ENCODE measurements around the gene IFNAR2.
A peak's percentile ranks its signal among the peaks of the same experiment; 100 is the strongest.
"Not testable (repeated sequence)": the region's sequence is repeated elsewhere in the genome, so short reads cannot be mapped to it uniquely, and the experiment has no call there.

IFNAR2 gene

DNA sequence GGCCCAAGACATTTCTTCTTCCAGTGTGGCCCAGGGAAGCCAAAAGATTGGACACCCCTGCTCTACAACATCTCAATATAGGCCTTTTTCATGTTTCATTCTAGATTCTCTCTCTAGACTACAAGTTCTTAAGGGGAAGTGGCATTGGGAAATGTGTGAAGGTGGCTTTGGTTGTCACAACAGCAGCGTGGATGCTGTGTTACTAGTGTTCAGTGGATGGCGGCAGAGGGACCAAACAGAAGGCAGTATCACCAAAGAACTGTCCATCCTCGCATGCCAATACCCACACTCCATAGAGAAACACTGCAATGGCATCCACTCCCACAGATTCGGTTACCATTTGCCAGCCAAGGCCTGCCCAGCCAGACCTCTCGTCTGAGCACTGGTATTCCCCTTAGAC lies 24.3 kb upstream of the IFNAR2 start:
- DNase-seq (no peak), ATAC-seq (replicated peaks) (peak; percentile 23 to 38)
- peaks cover 49 to 58% of the 10 kb centered on the region in 2 donors for H3K4me1 Mint-ChIP-seq

DNA sequence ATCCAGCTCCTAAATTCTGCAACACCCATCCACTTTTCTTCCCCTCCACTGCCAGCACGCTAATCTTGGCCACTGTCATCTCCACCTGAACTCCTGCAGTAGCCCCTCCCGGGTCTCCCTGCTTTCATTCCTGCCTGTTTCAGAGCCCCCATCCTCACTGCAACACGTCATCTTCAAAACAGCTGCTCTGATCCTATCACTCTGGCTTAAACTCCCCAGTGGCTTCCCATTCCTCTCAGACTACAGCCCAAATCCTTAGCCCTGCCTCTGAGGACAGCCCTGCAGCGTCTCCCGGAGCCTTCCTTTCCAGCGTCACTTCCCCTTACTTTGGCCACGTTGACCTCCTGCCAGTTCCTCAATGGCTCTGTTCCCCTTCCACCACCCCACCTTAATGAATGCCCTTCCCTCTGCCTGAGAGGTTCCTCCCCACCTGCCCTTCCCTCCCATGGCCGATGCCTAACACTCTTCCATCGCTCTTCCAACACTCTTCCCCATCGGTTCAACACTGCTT lies 22.9 kb upstream of the IFNAR2 start:
- H3K27ac Mint-ChIP-seq: peak overlapping the region; percentile 38
- H3K9me3 Mint-ChIP-seq: peaks cover 6 to 9% of the 10 kb centered on the region in 2 donors
- DNase-seq (no peak), ATAC-seq (replicated peaks) (no peak)
- H3K36me3 Mint-ChIP-seq: peaks cover 11 to 12% of the 10 kb centered on the region in 2 donors
- peaks cover 47 to 59% of the 10 kb centered on the region in 2 donors for H3K4me1 Mint-ChIP-seq
- no peaks in the 10 kb centered on the region for H3K27me3 Mint-ChIP-seq
- peak overlapping the region; percentile 3 to 27 for H3K4me3 Mint-ChIP-seq

More for the DNA sequence above, 24.3 kb upstream of the IFNAR2 start:
- Mint-ChIP-seq H3K4me3 (peak overlapping the region; percentile 75 to 77), H3K36me3 (peaks cover 11 to 12% of the 10 kb centered on the region in 2 donors), H3K9me3 (peaks cover 6 to 9% of the 10 kb centered on the region in 2 donors), H3K27ac (peak overlapping the region; percentile 94), H3K27me3 (no peaks in the 10 kb centered on the region)

DNA sequence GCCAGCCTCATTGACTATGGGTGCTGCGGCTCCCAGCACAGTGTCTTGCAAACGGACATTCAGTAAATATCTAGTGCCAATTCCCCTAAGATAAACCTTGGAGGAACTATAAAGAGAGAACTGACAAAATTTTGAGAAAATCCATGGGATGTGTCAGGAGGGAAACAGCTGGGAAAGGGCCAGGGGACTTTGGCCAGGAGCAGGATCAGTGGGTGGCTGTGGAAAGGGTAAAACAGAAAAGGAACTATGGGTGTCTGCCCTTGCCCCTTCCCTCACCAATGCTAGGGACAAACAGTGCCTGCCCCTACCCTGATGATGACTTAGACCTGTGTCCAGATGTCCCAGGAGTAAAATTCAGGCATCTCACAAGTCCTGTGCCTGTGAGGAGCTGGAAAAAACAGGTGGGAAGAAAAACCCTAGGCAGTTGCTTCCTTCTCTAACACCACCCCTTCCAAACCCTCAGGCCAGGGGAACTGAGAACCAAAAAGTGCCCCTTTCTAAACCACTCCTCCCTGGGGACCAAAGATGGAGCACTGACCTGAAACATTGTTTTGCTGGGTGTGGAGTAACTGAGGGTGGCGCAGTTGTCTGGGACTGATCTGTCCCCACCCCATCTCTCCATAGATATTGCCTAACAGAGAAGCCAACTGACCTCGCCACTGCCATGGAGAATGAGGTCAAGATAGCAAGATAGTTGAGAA lies 22.1 kb upstream of the IFNAR2 start:
- Mint-ChIP-seq H3K4me1 (peaks cover 51 to 65% of the 10 kb centered on the region in 2 donors), H3K4me3 (peak overlapping the region; percentile 46 to 48), H3K27ac (peak overlapping the region; percentile 38), H3K9me3 (peaks cover 6 to 9% of the 10 kb centered on the region in 2 donors), H3K36me3 (peaks cover 13 to 17% of the 10 kb centered on the region in 2 donors), H3K27me3 (no peaks in the 10 kb centered on the region)
- DNase-seq (peak; percentile 57), ATAC-seq (replicated peaks) (peak; percentile 64 to 84)

DNA sequence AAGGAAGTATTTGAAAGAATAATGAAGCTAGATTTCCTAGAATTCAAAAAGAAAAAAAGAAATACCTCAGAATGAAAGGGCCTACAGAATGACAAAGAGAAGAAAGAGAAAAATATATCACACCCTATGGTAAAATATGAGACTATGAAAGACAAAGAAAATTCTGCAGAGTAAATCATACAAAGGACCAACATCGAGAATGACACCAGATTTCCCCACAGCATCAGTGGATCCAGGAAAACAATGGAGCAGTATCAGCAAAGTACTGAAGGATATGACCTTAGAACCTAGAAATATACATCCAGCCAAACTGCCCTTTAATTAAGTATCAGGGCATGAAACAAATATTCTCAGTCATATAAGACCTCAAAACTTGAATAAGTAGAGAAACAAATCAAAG lies 21.2 kb upstream of the IFNAR2 start:
- no peak overlapping the region for H3K4me3 Mint-ChIP-seq

DNA sequence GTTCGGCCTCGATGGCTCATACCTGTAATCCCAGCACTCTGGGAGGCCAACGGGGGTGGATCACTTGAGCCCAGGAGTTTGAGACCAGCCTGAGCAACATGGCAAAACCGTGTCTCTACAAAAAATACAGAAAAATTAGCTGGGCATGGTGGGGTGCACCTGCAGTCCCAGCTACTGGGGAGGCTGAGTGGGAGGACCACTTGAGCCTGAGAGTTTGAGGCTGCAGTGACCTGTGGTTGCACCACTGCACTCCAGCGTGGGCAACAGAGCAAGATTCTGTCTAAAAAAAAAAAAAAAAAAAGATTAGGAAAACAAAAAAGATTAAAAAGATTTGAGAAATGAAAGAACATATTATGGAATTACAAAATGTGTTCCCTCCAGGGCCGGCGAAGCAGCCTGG lies 18.4 kb upstream of the IFNAR2 start:
- ATAC-seq (replicated peaks) (no peak), DNase-seq (no peak)
- Mint-ChIP-seq H3K27me3 (no peaks in the 10 kb centered on the region), H3K4me1 (peaks cover 48 to 68% of the 10 kb centered on the region in 2 donors), H3K36me3 (peaks cover 14 to 24% of the 10 kb centered on the region in 2 donors), H3K4me3 (no peak overlapping the region), H3K27ac (no peak overlapping the region), H3K9me3 (peaks cover 7 to 13% of the 10 kb centered on the region in 2 donors)

More for the DNA sequence above, 21.2 kb upstream of the IFNAR2 start:
- Mint-ChIP-seq H3K27ac (no peak overlapping the region), H3K27me3 (no peaks in the 10 kb centered on the region), H3K36me3 (peaks cover 13 to 17% of the 10 kb centered on the region in 2 donors), H3K4me1 (peaks cover 52 to 65% of the 10 kb centered on the region in 2 donors), H3K9me3 (peaks cover 6 to 9% of the 10 kb centered on the region in 2 donors)
- no peak for DNase-seq
- no peak for ATAC-seq (replicated peaks)

DNA sequence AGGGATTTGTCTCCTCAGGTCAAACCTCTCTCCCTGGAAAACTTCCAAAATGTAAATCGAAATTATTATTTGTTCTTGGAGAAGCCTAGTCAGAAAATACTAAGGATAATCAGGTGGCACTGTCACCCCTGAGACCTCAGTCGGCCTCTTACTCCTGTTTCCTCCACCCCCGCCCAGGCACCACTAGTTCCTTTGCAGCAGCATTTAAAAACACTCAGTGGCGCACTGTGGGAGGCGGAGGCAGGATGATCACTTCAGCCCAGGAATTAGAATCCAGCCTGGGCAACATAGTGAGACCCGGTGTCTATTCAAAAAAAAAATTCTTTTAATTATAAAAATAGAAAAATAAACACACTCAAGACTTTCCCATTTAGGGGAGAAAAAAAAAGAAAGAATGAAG lies 18.0 kb upstream of the IFNAR2 start:
- no peak overlapping the region for H3K27ac Mint-ChIP-seq
- peaks cover 13 to 24% of the 10 kb centered on the region in 2 donors for H3K36me3 Mint-ChIP-seq
- no peak overlapping the region for H3K4me3 Mint-ChIP-seq
- no peaks in the 10 kb centered on the region for H3K27me3 Mint-ChIP-seq
- peaks cover 7 to 13% of the 10 kb centered on the region in 2 donors for H3K9me3 Mint-ChIP-seq
- peaks cover 51 to 69% of the 10 kb centered on the region in 2 donors for H3K4me1 Mint-ChIP-seq
- DNase-seq: no peak
- ATAC-seq (replicated peaks): no peak

DNA sequence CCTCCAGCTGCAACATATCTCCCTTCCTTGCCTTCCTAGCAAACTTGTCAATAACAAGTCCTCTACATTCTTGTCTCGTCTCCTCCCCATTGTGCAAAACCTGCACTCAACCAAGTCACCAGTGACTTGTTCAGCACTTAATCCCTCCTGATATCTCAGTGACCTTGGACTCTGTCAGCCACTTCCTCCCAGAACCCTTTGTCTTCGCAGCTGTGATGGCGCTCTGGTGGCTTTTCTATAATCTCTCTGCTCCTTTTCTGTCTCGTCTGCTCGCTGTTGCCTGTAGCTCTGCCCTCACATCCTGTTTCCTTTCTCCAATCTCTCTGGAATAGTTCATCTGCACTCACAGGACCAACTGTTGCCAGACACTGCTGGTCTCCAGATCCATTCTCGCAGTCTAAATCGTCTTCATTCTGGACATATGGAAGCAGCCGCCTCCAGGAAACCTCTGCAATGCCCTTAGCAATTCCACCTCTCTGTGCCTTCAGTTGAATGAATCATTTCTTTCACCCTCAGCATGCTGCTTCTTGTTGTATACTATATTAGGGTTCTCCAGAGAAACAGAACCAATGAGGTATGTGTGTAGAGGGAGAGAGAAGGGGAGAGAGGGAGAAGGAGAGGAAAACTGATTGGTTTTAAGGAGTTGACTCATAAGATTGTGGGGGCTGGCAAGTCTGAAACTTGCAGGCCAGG lies 17.4 kb upstream of the IFNAR2 start:
- peak overlapping the region; percentile 44 for H3K27ac Mint-ChIP-seq
- H3K4me1 Mint-ChIP-seq: peaks cover 47 to 67% of the 10 kb centered on the region in 2 donors
- peaks cover 12 to 24% of the 10 kb centered on the region in 2 donors for H3K36me3 Mint-ChIP-seq
- DNase-seq (no peak), ATAC-seq (replicated peaks) (no peak)
- peak overlapping the region; percentile 12 to 18 for H3K4me3 Mint-ChIP-seq
- peaks cover 7 to 13% of the 10 kb centered on the region in 2 donors for H3K9me3 Mint-ChIP-seq
- H3K27me3 Mint-ChIP-seq: no peaks in the 10 kb centered on the region

DNA sequence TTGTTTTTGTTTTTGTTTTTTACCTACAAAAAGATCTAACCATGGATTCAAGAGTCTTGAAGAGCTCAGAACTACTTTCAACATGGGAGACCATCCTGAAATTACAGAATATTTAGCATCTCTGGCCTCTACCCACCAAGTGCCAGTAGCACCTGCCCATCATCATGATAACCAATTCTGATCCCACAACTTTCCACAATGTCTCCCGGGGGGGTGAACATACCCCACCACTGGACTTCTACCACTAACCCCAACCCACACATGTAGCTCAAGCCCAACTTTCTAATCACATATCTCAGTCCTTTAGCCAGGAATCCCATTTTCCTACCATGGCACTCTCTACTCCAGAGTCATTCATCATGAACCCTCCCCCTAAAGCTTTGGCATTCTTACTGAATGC lies 15.7 kb upstream of the IFNAR2 start:
- ATAC-seq (replicated peaks): no peak
- no peak for DNase-seq
- H3K4me1 Mint-ChIP-seq: peaks cover 41 to 66% of the 10 kb centered on the region in 2 donors
- no peaks in the 10 kb centered on the region for H3K27me3 Mint-ChIP-seq
- H3K4me3 Mint-ChIP-seq: no peak overlapping the region
- peaks cover 10 to 24% of the 10 kb centered on the region in 2 donors for H3K36me3 Mint-ChIP-seq
- H3K9me3 Mint-ChIP-seq: peaks cover 4 to 12% of the 10 kb centered on the region in 2 donors
- H3K27ac Mint-ChIP-seq: no peak overlapping the region

DNA sequence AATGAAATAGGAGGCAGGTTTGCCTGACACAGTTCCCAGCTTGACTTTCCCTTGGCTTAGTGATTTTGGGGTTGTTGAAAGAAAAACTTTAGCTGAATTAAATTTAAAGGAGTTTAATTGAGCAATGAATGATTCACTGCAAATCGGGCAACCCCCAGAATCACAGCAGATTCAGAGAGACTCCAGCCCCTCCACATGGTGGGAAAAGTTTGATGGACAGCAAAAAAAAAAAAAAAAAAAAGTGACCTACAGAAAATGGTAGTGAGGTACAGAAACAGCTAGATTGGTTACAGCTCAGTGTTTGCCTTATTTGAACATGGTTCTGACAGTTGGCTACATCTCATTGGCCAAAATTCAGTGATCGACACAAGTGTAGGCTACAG lies 12.6 kb upstream of the IFNAR2 start:
- no peak overlapping the region for H3K4me3 Mint-ChIP-seq
- H3K9me3 Mint-ChIP-seq: peaks cover 8 to 19% of the 10 kb centered on the region in 2 donors
- no peak for DNase-seq
- H3K27ac Mint-ChIP-seq: no peak overlapping the region
- ATAC-seq (replicated peaks): no peak
- no peaks in the 10 kb centered on the region for H3K27me3 Mint-ChIP-seq
- peaks cover 44 to 71% of the 10 kb centered on the region in 2 donors for H3K4me1 Mint-ChIP-seq
- peaks cover 10 to 22% of the 10 kb centered on the region in 2 donors for H3K36me3 Mint-ChIP-seq

DNA sequence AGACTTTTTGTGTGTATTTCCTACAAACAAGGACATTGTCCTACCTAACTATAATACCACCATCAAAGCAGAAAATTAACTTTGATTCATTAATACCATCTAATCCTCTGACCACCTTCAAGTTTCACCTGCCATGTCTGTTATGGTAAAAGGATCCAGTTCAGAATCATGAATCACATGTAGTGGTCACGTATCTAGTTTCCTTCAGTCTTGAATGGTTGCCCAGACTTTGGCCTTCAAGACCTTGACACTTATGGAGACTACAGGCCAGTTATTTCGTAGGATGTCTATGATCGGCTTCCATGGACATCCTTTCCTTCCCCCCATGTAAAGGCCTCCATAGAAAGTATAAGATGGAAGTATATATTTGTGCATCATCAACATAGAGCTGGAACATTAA lies 10.4 kb upstream of the IFNAR2 start:
- Mint-ChIP-seq H3K4me1 (peaks cover 28 to 49% of the 10 kb centered on the region in 2 donors), H3K4me3 (no peak overlapping the region), H3K9me3 (peaks cover 8 to 15% of the 10 kb centered on the region in 2 donors), H3K27me3 (no peaks in the 10 kb centered on the region), H3K36me3 (peaks cover 10 to 15% of the 10 kb centered on the region in 2 donors), H3K27ac (peak overlapping the region; percentile 47)
- no peak for DNase-seq
- no peak for ATAC-seq (replicated peaks)

DNA sequence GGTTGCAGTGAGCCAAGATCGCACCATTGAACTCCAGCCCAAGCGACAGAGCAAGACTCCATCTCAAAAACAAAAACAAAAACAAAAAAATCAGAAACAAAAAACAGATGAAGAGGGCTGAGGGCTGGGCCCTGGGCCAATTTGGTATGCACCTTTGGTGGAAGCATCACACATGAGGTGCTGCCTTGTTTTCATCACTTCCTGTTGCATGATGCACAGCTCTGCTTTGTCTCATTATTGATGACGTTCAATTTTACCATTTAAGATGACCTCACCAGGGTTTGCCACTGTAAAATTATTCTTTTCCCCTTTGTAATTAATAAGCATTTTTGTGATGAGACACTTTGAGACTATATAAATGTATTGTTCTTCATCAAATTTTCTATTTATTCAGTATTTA lies 9.8 kb upstream of the IFNAR2 start:
- ATAC-seq (replicated peaks) (no peak), DNase-seq (no peak)
- H3K4me3 Mint-ChIP-seq: no peak overlapping the region
- peaks cover 7 to 12% of the 10 kb centered on the region in 2 donors for H3K36me3 Mint-ChIP-seq
- H3K9me3 Mint-ChIP-seq: peaks cover 7 to 15% of the 10 kb centered on the region in 2 donors
- H3K4me1 Mint-ChIP-seq: peaks cover 25 to 43% of the 10 kb centered on the region in 2 donors
- H3K27ac Mint-ChIP-seq: no peak overlapping the region
- no peaks in the 10 kb centered on the region for H3K27me3 Mint-ChIP-seq

DNA sequence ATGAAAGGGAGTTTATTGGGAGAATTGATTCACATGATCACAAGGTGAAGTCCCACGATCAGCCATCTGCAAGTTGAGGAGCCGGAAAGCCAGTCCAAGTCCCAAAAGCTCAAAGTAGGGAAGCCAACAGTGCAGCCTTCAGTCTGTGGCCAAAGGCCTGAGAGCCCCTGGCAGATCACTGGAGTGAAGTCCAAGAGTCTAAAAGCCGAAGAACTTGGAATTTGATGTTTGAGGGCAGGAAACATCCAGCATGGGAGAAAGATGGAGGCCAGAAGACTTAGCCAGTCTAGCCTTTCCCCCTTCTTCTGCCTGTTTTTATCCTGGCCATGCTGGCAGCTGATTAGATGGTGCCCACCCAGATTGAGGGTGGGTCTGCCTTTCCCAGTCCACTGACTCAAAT lies 4.4 kb upstream of the IFNAR2 start:
- ATAC-seq (replicated peaks); DNase-seq; H3K4me3 Mint-ChIP-seq; H3K27me3 Mint-ChIP-seq; H3K36me3 Mint-ChIP-seq; H3K9me3 Mint-ChIP-seq; H3K27ac Mint-ChIP-seq: not testable (repeated sequence)
- peaks cover 5 to 11% of the 10 kb centered on the region in 2 donors for H3K4me1 Mint-ChIP-seq

DNA sequence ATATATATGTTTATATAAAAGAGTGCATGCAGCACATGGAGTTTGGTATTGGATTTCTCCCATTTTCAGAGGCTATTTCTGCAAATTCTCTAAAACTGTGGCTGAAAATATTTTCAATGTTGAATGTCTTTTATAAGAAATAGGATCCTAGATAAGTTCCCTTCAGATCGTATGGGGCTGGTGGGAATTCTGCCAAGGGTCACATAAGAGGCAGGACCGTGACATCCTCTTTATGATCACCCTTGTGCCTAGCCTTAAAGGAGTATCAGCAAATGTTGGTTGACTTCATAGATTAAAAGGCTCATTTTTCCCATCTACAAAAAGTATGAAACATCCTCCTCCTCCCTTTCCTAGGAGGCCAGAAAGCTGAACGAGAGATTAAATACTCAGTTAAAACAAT lies 1.3 kb upstream of the IFNAR2 start:
- no peak for DNase-seq
- no peak overlapping the region for H3K4me3 Mint-ChIP-seq
- H3K27me3 Mint-ChIP-seq: no peaks in the 10 kb centered on the region
- peaks cover 21 to 29% of the 10 kb centered on the region in 2 donors for H3K4me1 Mint-ChIP-seq
- ATAC-seq (replicated peaks): no peak
- no peak overlapping the region for H3K27ac Mint-ChIP-seq
- H3K9me3 Mint-ChIP-seq: no peaks in the 10 kb centered on the region
- H3K36me3 Mint-ChIP-seq: peaks cover 11 to 18% of the 10 kb centered on the region in 2 donors

DNA sequence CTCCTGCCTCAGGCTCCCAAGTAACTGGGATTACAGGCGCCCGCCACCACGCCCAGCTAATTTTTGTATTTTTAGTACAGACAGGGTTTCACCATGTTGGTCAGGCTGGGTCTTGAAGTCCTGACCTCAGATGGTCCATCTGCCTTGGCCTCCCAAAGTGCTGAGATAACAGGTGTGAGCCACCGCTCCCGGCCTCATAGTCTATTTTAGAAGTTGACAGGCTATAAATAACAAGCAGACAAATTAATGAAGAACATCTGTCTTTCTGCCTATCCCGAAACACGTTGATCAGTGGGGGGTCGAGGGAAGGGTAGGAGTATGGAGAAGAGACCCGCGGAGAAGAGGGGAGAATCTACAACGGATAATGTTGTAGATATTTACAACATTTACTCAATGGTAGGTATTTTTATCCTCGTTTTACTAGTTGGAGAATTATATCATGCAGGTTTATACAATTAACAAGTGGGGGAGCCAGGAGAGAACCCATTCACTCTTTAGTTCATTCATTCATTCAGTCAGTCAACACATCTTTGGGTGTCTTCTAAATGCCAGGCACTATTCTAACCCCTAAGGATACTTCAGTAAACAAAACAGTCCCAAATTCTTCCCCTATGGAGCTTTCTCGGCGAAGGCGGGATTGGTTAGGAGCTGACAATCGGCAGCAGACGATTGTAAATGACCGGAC lies 497 bp upstream of the IFNAR2 start:
- H3K4me1 Mint-ChIP-seq: peaks cover 21 to 33% of the 10 kb centered on the region in 2 donors
- ATAC-seq (replicated peaks) (peak; percentile 18 to 31), DNase-seq (no peak)
- no peaks in the 10 kb centered on the region for H3K9me3 Mint-ChIP-seq
- peaks cover 12 to 21% of the 10 kb centered on the region in 2 donors for H3K36me3 Mint-ChIP-seq
- H3K27ac Mint-ChIP-seq: peak overlapping the region; percentile 81
- peak overlapping the region; percentile 90 to 95 for H3K4me3 Mint-ChIP-seq
- no peaks in the 10 kb centered on the region for H3K27me3 Mint-ChIP-seq
